IgD-negative memory B cell (primary cell): ENCODE measurements around the gene GPR31. TPM values are rescaled to one million over a fixed set of nuclear protein-coding genes. Genes with fewer than 3 reads are reported as not detected.
A peak's percentile ranks its signal among the peaks of the same experiment; 100 is the strongest.

Source experiments
- H3K27ac Mint-ChIP-seq, 3 donors: one replicate each; pipeline ENCODE4 v1.8.0; 2020 to 2022; ENCODE audit warnings: mild to moderate bottlenecking in 3 of 3, mixed read lengths in 3 of 3, moderate library complexity in 1 of 3
- H3K27me3 Mint-ChIP-seq: one replicate; pipeline ENCODE4 v1.8.0; 2021; ENCODE audit warnings: mixed read lengths
- H3K36me3 Mint-ChIP-seq: one replicate; pipeline ENCODE4 v1.8.0; 2020; ENCODE audit warnings: mild to moderate bottlenecking, mixed read lengths
- H3K4me1 Mint-ChIP-seq, 3 donors: one replicate each; pipeline ENCODE4 v1.8.0; 2020 to 2022; ENCODE audit warnings: mixed read lengths in 3 of 3, mild to moderate bottlenecking in 1 of 3
- H3K4me3 Mint-ChIP-seq, 4 donors: one replicate each; pipeline ENCODE4 v1.8.0; 2020 to 2022; ENCODE audit warnings: mild to moderate bottlenecking in 4 of 4, mixed read lengths in 4 of 4, moderate library complexity in 3 of 4
- H3K9me3 Mint-ChIP-seq, 3 donors: one replicate each; pipeline ENCODE4 v1.8.0; 2020 to 2021; ENCODE audit warnings: mixed read lengths in 3 of 3, mild to moderate bottlenecking in 1 of 3
- polyA plus RNA-seq: library from polyadenylated mRNA; unstranded; fragments of 300-500 nt; fragmentation: Illumina TruSeq; gene quantifications from one replicate; pipeline ENCODE4 v1.2.3, GENCODE V29; 2021

The GPR31 gene
- polyA plus RNA-seq, 1 donor from 2014 or later: not detected

DNA sequence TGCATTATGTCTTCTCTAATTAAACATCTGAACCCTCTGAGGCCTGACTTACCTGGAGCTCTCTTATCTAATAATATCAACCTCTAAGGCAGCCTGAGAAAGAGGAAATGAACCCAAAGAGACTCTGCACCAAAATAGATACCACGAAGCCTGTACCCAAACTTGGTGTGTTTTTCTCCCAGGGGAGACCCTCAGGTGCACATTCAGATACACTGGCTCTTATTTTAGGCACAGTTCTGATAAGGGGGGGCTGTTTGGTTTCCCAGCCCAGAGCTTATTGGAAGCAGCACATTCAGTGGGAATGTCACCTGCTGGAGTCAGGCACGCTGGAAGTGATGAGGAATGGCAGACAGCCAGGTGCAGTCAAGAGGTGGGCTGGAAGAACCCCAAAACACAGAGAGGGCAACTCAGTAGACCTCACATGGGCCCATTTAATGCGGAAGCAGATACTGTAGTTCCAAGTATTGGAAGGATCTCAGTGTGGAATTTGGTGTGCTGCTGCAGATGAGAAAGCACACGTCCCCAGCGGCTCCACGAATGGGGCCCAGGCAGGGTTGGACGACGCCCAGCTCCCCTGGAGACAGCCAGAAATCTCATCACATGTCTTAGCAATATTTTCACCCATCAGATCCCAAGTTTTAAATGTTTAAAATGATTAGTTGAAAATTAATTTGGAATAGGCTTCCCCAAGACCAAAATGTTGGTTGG is 44.6 kb downstream of the GPR31 start:
- peak overlapping the region; percentile 98 to 100 (median 99) for H3K27ac Mint-ChIP-seq
- H3K36me3 Mint-ChIP-seq: no peaks in the 10 kb centered on the region
- peak overlapping the region; percentile 75 to 94 (median 84) for H3K4me3 Mint-ChIP-seq
- no peaks in the 10 kb centered on the region for H3K27me3 Mint-ChIP-seq
- peaks cover 0 to 2% (median 0%) of the 10 kb centered on the region in 3 donors for H3K9me3 Mint-ChIP-seq
- peaks cover 47 to 80% (median 67%) of the 10 kb centered on the region in 3 donors for H3K4me1 Mint-ChIP-seq

DNA sequence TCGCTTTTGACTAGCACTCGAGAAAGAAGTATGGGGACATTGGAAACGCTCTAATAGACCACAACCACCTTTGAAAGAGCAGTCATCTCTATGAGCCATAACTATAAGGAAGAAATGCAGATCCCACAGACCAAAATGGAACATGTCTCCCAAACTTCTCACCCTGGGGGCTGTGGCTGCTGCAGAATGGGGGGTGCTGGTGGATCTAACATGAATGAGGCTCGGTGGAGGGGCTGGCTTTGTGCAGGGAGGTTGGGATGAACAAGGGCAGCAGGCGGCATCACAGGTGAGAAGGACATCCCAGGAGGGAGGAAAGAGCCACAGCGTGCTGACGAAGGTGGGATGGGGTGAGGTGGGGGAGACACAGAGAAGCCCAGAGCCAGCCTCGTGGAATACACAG is 45.4 kb downstream of the GPR31 start:
- no peaks in the 10 kb centered on the region for H3K9me3 Mint-ChIP-seq
- no peaks in the 10 kb centered on the region for H3K36me3 Mint-ChIP-seq
- peak overlapping the region; percentile 75 to 94 (median 84) for H3K4me3 Mint-ChIP-seq
- no peaks in the 10 kb centered on the region for H3K27me3 Mint-ChIP-seq
- H3K27ac Mint-ChIP-seq: peak overlapping the region; percentile 98 to 100 (median 99)
- peaks cover 45 to 78% (median 61%) of the 10 kb centered on the region in 3 donors for H3K4me1 Mint-ChIP-seq

DNA sequence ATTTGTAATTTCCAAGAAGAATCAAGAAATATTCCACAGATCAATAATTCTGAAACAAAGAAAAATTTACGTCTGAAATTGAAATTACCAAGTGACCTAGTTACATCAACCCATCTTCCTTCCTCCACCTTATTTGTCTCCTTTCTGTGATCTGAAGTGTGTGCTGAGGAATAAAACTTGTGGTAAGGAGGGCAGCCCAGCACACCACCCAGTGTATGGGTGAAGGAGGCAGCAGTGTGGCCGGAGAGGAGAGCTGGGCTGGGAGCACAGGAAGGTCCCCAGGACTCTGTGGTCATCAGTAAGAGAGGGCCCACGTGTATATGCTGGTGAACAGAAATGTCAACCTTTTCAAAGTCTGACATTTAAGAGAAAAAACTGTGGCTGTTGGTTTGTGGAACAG is 46.2 kb downstream of the GPR31 start:
- no peaks in the 10 kb centered on the region for H3K27me3 Mint-ChIP-seq
- H3K9me3 Mint-ChIP-seq: no peaks in the 10 kb centered on the region
- no peaks in the 10 kb centered on the region for H3K36me3 Mint-ChIP-seq
- H3K4me3 Mint-ChIP-seq: peak overlapping the region; percentile 75 to 94 (median 84)
- H3K27ac Mint-ChIP-seq: peak overlapping the region; percentile 98 to 100 (median 99)
- peaks cover 45 to 77% (median 65%) of the 10 kb centered on the region in 3 donors for H3K4me1 Mint-ChIP-seq

GRCh38 chr6:167109651-167110050 is 48.1 kb downstream of the GPR31 start:
- H3K36me3 Mint-ChIP-seq: no peaks in the 10 kb centered on the region
- H3K9me3 Mint-ChIP-seq: no peaks in the 10 kb centered on the region
- no peaks in the 10 kb centered on the region for H3K27me3 Mint-ChIP-seq
- no peak overlapping the region for H3K27ac Mint-ChIP-seq
- peaks cover 37 to 69% (median 55%) of the 10 kb centered on the region in 3 donors for H3K4me1 Mint-ChIP-seq
- no peak overlapping the region for H3K4me3 Mint-ChIP-seq

DNA sequence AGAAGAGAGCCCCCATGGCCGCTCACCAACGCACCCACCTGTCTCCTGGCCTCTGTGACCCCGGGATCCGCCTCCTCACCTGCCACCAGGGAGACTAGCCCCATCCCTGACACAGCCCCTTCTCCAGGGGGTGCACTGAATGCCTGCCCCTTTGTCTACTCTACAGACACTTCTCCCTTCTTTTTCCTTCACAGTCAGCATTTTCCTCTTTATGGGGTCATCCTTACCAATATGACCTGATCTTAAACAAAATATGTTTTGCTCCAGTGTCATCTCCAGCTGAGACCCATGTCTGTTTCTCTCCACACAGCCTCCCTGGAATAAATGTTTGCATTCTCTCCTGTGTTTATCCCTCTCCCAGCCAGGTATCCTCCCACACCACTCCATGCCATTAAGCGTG is 49.5 kb downstream of the GPR31 start:
- H3K4me1 Mint-ChIP-seq: peaks cover 33 to 70% (median 52%) of the 10 kb centered on the region in 3 donors
- no peaks in the 10 kb centered on the region for H3K9me3 Mint-ChIP-seq
- peak overlapping the region in 1 of 3 donors; percentile 36 for H3K27ac Mint-ChIP-seq
- H3K36me3 Mint-ChIP-seq: no peaks in the 10 kb centered on the region
- peak overlapping the region in 2 of 4 donors; percentile 34 to 61 for H3K4me3 Mint-ChIP-seq
- H3K27me3 Mint-ChIP-seq: no peaks in the 10 kb centered on the region

DNA sequence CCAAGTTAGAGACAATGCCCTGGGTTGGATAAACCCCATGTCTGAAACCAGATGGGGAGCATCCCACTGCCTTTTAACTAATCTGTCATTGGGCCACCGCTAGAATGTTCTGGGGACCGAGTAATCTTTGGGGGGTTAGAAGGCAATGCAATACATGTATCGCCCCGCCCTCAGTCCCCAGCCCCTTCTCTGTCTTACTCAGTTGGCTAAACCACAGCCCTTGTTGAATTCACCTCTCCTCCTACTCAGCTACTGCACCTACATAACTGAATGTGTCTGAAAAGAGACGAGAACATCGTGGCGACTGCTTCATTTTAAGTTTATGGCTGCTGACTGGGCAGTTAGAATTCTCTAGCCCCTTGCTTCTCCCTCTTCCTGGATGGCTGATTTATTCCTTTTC is 50.0 kb downstream of the GPR31 start:
- no peaks in the 10 kb centered on the region for H3K36me3 Mint-ChIP-seq
- H3K27me3 Mint-ChIP-seq: no peaks in the 10 kb centered on the region
- peaks cover 34 to 70% (median 52%) of the 10 kb centered on the region in 3 donors for H3K4me1 Mint-ChIP-seq
- H3K4me3 Mint-ChIP-seq: peak overlapping the region in 1 of 4 donors; percentile 34
- H3K27ac Mint-ChIP-seq: peak overlapping the region in 1 of 3 donors; percentile 36
- no peaks in the 10 kb centered on the region for H3K9me3 Mint-ChIP-seq

GRCh38 chr6:167106406-167106805 is 51.4 kb downstream of the GPR31 start:
- H3K9me3 Mint-ChIP-seq: no peaks in the 10 kb centered on the region
- H3K27ac Mint-ChIP-seq: no peak overlapping the region
- H3K27me3 Mint-ChIP-seq: no peaks in the 10 kb centered on the region
- H3K4me1 Mint-ChIP-seq: peaks cover 28 to 69% (median 47%) of the 10 kb centered on the region in 3 donors
- no peaks in the 10 kb centered on the region for H3K36me3 Mint-ChIP-seq
- no peak overlapping the region for H3K4me3 Mint-ChIP-seq

Other genes with a start within 250 kb of the GPR31 start
- 708 TPM for gene RNASET2, start 201.4 kb downstream of the GPR31 start, polyA plus RNA-seq
- gene CEP43, start 158.6 kb downstream of the GPR31 start, polyA plus RNA-seq: 4.4 TPM
- 79.3 TPM for gene CCR6, start 34.9 kb downstream of the GPR31 start, polyA plus RNA-seq
- gene UNC93A, start 133.3 kb upstream of the GPR31 start, polyA plus RNA-seq: not detected
- gene TTLL2, start 167.1 kb upstream of the GPR31 start, polyA plus RNA-seq: not detected